ENCODE data around the gene ATXN7L2. TPM values are rescaled to one million over a fixed set of nuclear protein-coding genes. Genes with fewer than 3 reads are reported as not detected.

Gene ATXN7L2, protein sequence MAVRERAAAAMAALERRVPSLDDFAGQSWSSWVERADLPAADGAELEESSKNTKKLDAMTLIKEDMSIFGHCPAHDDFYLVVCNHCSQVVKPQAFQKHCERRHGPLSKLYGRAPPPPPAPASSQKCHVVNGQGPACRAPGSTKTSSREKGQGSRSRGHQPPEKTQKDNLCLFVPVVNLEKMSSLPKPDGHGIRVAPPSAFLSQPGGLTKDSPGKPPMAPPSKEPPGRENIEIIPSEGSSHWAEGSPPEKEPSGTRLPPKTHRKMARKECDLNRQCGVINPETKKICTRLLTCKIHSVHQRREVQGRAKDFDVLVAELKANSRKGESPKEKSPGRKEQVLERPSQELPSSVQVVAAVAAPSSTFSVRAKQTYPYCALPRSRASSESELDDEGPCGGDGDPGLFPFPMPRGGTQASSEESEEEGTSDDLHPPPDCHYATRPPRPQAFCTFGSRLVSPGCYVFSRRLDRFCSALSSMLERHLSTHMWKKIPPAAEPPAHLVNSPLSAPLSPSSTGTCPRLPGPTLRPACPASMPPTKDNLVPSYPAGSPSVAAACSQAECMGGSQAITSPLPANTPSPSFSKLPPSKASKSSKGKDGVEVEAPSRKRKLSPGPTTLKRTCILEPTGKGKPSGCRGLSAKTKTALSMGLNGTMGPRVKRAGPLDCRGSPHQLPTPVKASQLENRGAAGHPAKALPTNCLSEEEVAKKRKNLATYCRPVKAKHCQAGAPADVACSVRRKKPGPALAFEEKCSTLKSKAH
- total RNA-seq, result 17.6 and 19.6 TPM in 2 replicates
- long read RNA-seq, partial matches to known transcripts, result 1 of 2 reads
- long read RNA-seq, other reads (novel, unspliced or antisense), result 1 of 2 reads

DNA sequence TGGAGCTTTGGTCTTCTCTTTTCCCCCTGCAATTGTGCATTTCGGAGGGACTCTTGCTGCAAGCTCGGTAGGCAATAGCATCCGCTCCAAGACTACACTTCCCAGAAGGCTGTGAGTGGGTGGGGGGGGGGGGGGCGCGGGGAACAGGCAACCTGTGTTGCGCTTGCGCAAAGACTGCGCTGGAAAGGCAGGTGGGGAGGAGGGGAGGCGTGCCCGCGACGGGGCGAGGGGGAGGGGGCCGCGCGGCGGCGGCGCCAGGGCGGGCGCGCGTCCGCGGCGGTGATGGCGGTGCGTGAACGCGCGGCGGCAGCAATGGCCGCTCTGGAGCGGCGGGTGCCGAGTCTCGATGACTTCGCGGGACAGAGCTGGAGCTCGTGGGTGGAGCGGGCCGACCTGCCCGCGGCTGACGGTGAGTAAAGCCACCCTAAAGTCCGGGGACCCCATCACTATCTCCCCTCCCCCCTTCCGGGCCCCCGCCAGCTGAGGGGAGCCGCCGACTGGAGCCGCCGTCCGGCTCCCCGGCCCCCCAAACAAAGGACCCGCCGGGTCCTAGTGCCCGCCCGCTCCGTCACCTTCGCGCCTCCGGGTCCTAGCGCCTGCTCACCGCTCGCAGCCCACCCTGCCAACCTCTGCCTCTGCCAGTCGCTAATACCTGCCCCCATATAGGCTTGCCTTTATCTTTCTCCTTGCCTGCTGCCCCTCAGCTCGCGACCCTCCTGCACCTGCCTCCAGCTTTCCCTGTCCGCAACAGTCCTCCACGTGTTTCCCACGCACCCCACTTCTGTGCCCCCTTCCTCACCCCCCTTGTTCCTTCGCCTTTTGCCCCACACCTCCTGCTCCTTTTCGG, at the start of gene ATXN7L2:
TSS of gene ATXN7L2 (plus strand) at position 234 of the 847 bp plus-strand sequence. CDS start at position 283, 49 bp downstream.
- Mint-ChIP-seq H3K27me3 (peaks cover 28% of the 10 kb centered on the region), H3K4me1 (ENCODE audit: low read depth) (peaks cover 15% of the 10 kb centered on the region), H3K9me3 (ENCODE audit: low read depth) (no peaks in the 10 kb centered on the region), H3K4me3 (ENCODE audit: low read depth) (peak within 1 kb of the TSS; percentile 95), H3K36me3 (ENCODE audit: insufficient read depth) (peaks cover 6% of the 10 kb centered on the region), H3K27ac (peak within 1 kb of the TSS; percentile 92)
- peak; percentile 87 for DNase-seq (ENCODE audit: low spot score, unreplicated experiment)
- TF ChIP-seq, protein P1, sequence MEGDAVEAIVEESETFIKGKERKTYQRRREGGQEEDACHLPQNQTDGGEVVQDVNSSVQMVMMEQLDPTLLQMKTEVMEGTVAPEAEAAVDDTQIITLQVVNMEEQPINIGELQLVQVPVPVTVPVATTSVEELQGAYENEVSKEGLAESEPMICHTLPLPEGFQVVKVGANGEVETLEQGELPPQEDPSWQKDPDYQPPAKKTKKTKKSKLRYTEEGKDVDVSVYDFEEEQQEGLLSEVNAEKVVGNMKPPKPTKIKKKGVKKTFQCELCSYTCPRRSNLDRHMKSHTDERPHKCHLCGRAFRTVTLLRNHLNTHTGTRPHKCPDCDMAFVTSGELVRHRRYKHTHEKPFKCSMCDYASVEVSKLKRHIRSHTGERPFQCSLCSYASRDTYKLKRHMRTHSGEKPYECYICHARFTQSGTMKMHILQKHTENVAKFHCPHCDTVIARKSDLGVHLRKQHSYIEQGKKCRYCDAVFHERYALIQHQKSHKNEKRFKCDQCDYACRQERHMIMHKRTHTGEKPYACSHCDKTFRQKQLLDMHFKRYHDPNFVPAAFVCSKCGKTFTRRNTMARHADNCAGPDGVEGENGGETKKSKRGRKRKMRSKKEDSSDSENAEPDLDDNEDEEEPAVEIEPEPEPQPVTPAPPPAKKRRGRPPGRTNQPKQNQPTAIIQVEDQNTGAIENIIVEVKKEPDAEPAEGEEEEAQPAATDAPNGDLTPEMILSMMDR (IDR thresholded peaks at IDR 0.05; ENCODE audit: unreplicated experiment), result no peak

DNA sequence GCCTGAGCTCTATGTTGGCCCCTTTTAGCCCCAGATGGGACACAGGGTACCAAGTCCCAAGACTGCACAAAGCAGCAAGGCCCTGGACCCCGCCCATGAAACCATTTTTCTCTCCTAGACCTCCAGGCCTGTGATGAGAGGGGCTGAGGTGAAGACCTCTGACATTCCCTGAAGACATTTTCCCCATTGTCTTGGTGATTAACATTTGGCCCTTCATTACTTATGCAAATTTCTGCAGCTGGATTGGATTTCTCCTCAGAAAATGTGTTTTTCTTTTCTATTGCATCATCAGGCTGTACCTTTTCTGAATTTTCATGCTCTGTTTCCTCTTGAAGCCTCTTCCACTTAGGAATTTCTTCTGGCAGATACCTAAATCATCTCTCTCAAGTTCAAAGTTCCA, 49.2 kb upstream of the ATXN7L2 start:
- H3K27me3 Mint-ChIP-seq, result peaks cover 8% of the 10 kb centered on the region
- DNase-seq (ENCODE audit: low spot score, unreplicated experiment), result no peak
- H3K4me1 Mint-ChIP-seq (ENCODE audit: low read depth), result no peaks in the 10 kb centered on the region
- peaks cover 11% of the 10 kb centered on the region for H3K9me3 Mint-ChIP-seq (ENCODE audit: low read depth)
- H3K4me3 Mint-ChIP-seq (ENCODE audit: low read depth), result no peak overlapping the region
- TF ChIP-seq, protein P1 (IDR thresholded peaks at IDR 0.05; ENCODE audit: unreplicated experiment), result no peak
- no peaks in the 10 kb centered on the region for H3K36me3 Mint-ChIP-seq (ENCODE audit: insufficient read depth)
- no peak overlapping the region for H3K27ac Mint-ChIP-seq

DNA sequence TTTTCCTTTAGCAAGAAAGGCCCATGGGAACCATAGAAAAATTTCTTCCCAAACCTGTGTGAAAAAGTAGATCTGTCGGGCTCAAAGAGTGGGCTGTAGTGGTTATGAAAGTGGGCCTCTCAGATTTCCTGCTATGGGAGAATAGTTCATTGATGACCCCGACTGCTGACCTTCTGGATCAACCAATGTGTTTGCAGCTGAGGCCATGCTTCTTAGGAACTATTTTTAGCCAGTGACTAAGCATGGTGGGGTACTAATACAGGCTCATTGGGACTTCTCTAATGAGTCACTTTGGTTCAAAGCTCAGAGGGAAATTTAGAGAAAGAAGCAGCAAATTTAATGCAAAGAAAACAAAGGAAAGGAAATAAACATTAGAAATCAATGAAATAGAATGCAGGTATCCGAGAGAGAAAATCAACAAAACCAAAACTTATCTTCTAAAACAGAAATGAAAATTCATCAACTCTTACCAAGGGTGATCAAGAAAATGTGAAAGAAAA, 44.9 kb upstream of the ATXN7L2 start:
- no peak overlapping the region for H3K4me3 Mint-ChIP-seq (ENCODE audit: low read depth)
- DNase-seq (ENCODE audit: low spot score, unreplicated experiment), result no peak
- peaks cover 7% of the 10 kb centered on the region for H3K9me3 Mint-ChIP-seq (ENCODE audit: low read depth)
- H3K27ac Mint-ChIP-seq, result no peak overlapping the region
- no peaks in the 10 kb centered on the region for H3K4me1 Mint-ChIP-seq (ENCODE audit: low read depth)
- TF ChIP-seq, protein P1 (IDR thresholded peaks at IDR 0.05; ENCODE audit: unreplicated experiment), result no peak
- H3K27me3 Mint-ChIP-seq, result peaks cover 6% of the 10 kb centered on the region
- no peaks in the 10 kb centered on the region for H3K36me3 Mint-ChIP-seq (ENCODE audit: insufficient read depth)

DNA sequence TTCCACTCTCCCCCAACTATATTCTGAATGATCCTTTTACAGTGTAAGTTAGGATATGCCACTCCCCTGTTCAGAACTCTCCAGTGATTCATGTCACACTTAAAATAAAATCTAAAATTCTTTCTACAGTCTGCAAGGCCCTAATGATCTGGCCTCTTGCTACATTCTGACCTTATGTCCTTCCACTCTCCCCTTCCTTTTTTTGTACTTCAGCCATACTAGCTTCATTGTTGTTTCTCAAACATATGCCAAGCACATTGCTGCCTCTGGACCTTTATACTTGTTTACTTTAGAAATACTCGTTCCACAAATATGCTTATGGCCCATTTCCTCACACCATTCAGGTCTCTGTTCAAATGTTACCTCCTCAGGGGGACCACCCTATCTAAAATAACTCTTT, 42.6 kb upstream of the ATXN7L2 start:
- no peaks in the 10 kb centered on the region for H3K36me3 Mint-ChIP-seq (ENCODE audit: insufficient read depth)
- H3K4me1 Mint-ChIP-seq (ENCODE audit: low read depth), result no peaks in the 10 kb centered on the region
- no peaks in the 10 kb centered on the region for H3K9me3 Mint-ChIP-seq (ENCODE audit: low read depth)
- no peak overlapping the region for H3K4me3 Mint-ChIP-seq (ENCODE audit: low read depth)
- peaks cover 15% of the 10 kb centered on the region for H3K27me3 Mint-ChIP-seq
- TF ChIP-seq, protein P1 (IDR thresholded peaks at IDR 0.05; ENCODE audit: unreplicated experiment), result no peak
- H3K27ac Mint-ChIP-seq, result no peak overlapping the region
- no peak for DNase-seq (ENCODE audit: low spot score, unreplicated experiment)
